Keratinocyte (primary cell): ENCODE results near the gene CD37.

ENCODE experiments used
- CTCF ChIP-seq, 3 experiments: IDR thresholded peaks in 1 of 3; conservative IDR thresholded peaks in 1 of 3; optimal IDR thresholded peaks in 1 of 3; 2 replicates in 2 of 3; 3 replicates in 1 of 3; pipeline versions ENCODE3 to v1.5.1; 2011; ENCODE audit warnings: low read length in 3 of 3, mild to moderate bottlenecking in 3 of 3, moderate library complexity in 2 of 3, control low read depth in 1 of 3, inconsistent platforms in 1 of 3; ENCODE audit not compliant: insufficient read depth in 2 of 3; ENCODE audit errors: extremely low read depth in 1 of 3
- EZH2 ChIP-seq: IDR thresholded peaks from one replicate; pipeline ENCODE4 v1.6.1; 2012; ENCODE audit warnings: inconsistent platforms, mild to moderate bottlenecking, low read length, moderate library complexity

GRCh38 chr19:49362929-49363267 lies 27.7 kb downstream of the CD37 start:
- TF ChIP-seq CTCF (optimal IDR thresholded peaks at IDR 0.05 in 1 of 3, IDR thresholded peaks at IDR 0.05 in 1 of 3, conservative IDR thresholded peaks at IDR 0.05 in 1 of 3; ENCODE audit: extremely low read depth in 1 of 3, insufficient read depth in 2 of 3, low read length in 3 of 3), result no peak
- TF ChIP-seq EZH2, result no peak
